Measurements from ENCODE around the gene IFI16. TPM values are rescaled to one million over a fixed set of nuclear protein-coding genes. Genes with fewer than 3 reads are reported as not detected.
"Not testable (repeated sequence)": the region's sequence is repeated elsewhere in the genome, so short reads cannot be mapped to it uniquely, and the experiment has no call there.

Gene IFI16
- total RNA-seq, 1 donor from 2014 or later: 71.7 TPM

GRCh38 chr1:159092036-159092760, 82.5 kb downstream of the IFI16 start:
- DNase-seq (ENCODE audit: low read depth): peak; percentile 21

- DNase-seq (ENCODE audit: low read depth): no peak
Observed at GRCh38 chr1:159098596-159098995, 88.9 kb downstream of the IFI16 start.

GRCh38 chr1:159100589-159100988, 90.9 kb downstream of the IFI16 start:
- DNase-seq (ENCODE audit: low read depth): no peak

- not testable (repeated sequence) for DNase-seq (ENCODE audit: low read depth)
Observed at GRCh38 chr1:159103021-159103420, 93.3 kb downstream of the IFI16 start.

Other genes starting within 250 kb of the IFI16 start
- gene OR6N1, start 237.7 kb upstream of the IFI16 start, total RNA-seq: not detected in 2 replicates
- gene OR6N2, start 228.7 kb upstream of the IFI16 start, total RNA-seq: not detected in 2 replicates
- not detected in 2 replicates for gene MNDA, start 178.6 kb upstream of the IFI16 start, total RNA-seq
- not detected in 2 replicates for gene PYHIN1, start 78.4 kb upstream of the IFI16 start, total RNA-seq
- not detected in 2 replicates for gene AIM2, start 66.9 kb downstream of the IFI16 start, total RNA-seq
- 1.4 and 2.5 TPM in 2 replicates for gene CADM3, start 161.7 kb downstream of the IFI16 start, total RNA-seq
- 0.78 TPM in 1 of 2 replicates, not detected in the other for gene ACKR1, start 195.0 kb downstream of the IFI16 start, total RNA-seq